Kasumi-1 (cell line): ENCODE results near the gene SMARCA2.

ENCODE experiments used
- DNase-seq, 2 experiments: peaks; one replicate each; lab custom pipeline; 2025; lab: John Stamatoyannopoulos, UW

Gene SMARCA2

DNA sequence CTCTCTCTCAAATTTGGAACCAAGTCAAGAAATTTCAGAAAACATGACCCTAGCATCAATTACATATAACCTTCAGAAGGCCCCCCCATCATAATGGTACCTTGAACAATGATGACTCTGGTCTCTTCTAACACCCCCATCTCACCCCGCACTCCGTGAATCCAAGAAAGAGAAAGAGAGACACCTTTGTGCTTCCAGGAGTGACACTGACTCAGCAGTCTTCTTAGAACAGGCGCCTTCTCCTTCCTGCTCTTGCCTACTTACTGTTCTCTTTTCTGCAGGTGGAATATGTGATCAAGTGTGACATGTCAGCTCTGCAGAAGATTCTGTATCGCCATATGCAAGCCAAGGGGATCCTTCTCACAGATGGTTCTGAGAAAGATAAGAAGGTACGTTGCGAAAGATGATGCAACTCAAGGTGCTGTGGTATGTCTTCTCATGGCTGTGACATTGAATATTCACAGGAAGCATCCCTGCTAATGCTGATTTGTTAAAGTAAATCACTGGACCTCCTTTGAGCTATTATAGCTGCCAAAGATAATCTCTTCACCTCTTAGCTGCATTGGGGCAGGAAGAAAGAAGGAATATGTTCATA lies 81.3 kb downstream of the SMARCA2 start:
- DNase-seq: no peak

DNA sequence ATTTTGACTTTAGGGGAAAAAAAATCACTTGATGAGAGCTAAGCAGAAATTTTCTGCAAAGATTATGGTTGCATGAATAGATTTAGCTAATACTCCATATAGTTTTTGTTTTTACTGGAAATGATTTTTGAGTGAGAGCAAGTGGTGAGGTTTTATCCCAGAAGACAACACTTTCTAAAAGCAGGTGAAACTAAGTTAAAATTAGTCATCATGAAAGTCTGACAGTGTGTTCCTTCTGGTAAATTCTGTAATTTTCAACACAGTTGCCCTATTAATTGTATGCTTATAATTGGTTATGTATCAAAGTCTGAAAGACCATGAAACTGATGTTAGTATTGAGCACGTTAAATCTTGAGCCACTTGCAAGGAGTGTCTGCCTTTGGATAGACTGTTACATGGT lies 91.5 kb downstream of the SMARCA2 start:
- DNase-seq: no peak

DNA sequence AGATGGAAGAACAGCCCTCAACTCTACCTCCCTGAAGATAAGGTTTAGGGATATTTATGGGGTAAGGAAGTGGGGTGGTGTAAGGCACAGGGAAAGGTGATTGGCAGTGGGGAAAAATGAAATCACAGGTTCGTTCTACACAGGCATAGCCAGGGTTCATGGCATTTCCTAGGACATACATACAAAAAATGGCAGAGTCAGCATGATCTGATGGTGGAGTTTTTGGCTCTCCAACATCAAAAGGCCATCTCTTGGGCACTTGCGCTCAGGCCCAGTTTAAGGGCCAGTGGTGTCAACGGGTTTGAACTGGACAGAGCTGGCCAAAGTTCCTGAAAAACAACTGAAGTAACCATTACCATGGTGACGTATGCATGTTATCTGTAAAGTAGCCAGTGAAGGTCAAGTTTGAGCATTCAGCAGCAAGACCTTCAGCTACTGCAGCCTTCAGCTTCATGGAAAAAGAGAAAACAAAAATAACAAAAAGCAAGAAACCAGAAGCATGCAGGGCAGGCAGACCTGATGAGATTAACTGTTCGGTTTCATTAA lies 92.8 kb downstream of the SMARCA2 start:
- no peak for DNase-seq

DNA sequence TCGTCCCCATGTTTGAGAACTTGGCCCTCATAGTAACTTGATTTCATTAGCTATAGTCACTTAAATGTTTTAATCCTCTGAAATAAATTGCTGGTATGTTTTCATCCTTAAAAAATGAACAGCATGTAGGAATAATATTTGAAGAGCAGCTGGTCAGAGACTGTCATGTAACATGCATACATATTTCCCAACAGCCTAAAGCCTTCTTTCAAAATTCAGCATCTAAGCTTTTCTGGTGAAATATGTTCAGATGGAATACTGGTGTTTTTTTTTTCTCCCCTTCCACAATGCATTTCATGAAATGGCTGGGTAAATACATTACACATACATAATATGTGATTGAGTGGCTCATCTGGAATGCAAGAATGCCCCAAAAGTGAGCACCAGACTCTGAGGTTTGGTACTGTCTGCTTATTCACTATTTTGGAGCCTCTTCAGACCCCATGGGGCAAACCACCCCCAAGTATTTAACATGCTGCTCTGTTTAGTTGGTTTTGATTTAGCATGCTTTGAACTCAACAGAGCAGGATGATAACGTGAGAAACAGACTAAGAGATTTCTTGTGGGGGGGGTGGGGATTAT lies 94.0 kb downstream of the SMARCA2 start:
- DNase-seq: no peak

DNA sequence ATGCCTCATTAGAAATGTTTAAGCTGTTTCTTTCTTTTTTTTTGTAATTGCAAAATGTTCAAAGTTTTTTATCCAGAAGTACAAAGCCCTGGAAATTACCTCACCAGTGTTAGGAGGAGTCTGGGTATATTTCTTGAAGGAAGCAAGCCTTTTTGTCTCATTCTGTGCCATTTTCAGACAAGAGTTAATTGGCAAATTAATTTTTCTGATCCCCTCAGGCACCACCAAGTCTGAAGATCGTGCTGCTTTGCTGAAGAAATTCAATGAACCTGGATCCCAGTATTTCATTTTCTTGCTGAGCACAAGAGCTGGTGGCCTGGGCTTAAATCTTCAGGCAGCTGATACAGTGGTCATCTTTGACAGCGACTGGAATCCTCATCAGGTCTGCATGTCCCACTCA lies 94.9 kb downstream of the SMARCA2 start:
- DNase-seq: no peak

DNA sequence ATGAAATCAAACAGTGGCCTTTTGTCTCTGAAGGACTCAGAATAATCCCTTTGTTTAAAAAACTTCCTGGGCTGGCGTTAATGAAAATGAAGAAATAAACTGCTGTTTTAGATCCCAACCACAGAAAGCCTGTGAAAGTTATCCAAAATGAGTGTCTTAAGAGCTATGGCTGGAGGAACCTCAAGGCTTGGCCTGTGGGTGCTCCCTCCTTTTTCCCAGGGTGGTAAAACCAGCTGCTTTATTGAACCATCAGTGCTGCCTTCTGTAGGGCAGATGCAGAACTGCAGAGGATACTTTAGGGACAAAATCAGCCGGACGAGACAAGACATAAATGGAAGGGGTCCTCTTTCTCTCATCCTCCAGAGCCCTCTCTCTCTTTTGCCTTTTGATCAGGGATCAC lies 100.9 kb downstream of the SMARCA2 start:
- peak; percentile 28 to 29 for DNase-seq

DNA sequence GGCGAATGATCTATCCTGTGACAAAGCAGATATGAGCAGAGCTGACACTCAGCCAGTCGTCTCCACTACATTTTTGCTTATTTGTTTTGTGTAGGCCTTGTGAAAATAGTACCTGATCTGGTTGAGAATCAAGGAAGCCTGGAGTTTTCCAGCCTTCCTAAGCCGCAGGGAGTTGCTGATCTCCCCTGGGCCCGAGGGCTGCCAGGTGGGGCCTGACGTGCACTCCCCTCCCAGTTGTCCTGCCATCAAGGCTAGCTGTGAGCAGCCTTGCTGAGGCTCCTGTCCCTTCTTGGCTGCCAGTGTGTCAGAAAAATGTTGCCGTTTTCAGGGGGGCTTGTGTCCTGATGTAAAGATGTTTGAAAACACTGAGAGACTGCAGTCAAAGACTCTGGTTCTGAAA lies 102.4 kb downstream of the SMARCA2 start:
- DNase-seq: no peak

DNA sequence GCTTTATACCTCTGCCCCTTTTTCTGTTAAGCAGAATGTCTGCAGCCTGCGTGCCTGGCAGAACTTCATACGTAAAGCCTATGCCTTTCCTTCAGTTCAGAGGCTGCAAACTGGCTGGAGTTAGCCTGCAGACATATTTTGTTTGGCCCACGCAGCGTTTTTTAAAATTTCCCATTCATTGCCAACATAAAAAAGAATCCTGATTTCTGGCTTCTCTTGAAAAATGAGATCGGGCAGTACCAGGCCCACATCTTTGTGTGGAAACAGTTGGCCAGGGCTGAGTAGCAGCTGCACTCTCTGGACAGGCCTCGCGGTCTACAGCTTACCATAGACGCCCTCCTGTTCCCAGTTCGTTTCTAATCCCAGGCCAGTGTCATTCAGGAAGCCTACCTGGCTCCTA lies 104.4 kb downstream of the SMARCA2 start:
- DNase-seq: no peak

DNA sequence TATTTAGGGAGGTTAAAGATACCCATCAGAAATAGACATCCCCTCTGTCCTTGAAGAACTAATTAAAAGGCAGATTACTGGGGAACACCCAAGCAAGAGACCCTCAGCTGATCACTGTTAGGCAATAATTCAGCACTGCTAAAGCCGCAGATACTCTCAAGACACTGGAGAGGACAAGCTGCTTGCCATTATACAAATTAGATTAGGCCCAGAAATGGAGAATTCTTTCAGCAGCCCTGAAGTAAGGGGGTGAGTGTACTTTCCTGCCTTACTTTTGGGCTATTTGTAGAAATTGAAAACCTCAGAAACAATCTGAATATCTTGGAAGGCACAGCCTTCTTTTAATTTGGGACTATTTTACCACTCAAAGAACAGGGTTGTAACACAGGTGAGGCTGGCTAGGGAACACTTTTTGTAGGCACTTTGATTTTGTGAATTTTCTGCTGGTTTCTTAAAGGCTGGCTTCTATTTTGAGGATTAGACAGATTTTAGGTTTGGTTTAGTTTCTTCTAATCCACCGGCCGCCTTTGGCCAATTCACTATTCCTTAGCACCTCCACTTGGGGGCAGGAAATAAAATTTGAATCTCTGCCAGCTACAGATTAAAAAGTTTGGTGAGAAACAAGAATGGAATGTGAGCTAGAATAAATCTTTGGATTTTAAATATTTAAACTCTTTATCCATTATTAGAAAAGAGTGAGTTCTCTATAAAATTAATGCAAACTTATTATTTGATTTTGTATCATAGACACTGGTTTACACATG lies 106.0 kb downstream of the SMARCA2 start:
- DNase-seq: no peak

DNA sequence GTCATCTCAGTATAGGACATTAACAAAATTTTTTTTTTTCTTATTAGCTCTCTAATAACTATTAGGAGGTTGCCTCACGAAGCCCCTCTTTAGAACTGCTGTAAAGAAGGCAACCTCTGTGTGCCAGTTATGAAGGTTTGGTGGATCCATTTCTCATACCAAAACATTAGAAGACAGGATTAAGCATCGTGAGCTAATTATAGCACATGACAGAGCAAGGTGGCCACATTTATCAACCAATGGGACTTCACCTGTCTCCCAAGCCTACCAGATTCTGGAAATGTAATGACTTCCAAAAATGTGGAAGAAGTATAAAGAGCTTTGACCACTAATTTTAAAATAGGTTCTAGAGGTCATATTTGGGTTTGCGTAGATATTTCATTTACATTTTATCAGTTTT lies 107.2 kb downstream of the SMARCA2 start:
- DNase-seq: no peak

DNA sequence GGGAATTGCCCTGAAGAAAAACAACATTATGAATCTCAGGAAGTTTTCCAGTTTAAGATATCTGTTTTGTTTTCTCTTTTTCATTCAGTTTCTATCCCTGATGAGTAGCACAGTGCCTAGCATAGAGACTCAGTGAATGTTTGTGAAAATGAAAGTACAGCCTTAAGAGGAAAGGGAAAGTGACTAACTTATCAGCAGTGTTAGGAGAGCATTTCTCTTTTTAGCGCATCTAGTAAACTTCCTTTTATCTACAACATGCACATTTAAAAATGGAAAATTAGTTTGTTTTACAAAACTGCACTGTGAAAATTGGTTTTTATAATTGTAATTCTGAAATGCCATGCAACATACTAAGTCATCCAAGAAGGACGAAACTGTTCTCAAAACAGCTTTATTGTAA lies 110.8 kb downstream of the SMARCA2 start:
- no peak for DNase-seq

DNA sequence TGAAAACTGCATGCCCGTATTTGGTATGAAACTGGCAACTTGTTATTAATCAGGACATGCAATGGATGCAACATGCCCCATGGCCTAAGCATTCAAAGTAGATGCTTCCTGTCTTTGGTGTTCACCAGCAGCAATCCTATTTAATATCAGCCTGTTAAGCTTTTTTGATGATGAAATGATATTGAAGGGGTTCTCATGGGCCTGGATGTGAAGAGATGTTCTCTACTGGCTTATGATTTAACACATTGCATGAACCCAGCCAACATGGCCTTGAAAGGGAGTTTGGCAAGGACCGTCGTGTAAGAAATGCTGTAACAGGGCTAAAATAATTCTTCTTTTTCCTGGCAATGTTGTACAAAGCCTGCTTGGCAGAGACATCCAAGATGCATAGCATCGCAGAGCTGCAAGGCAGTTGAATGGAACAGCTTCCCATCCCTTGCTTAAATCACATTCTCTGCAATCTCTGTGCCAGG lies 111.2 kb downstream of the SMARCA2 start:
- no peak for DNase-seq

DNA sequence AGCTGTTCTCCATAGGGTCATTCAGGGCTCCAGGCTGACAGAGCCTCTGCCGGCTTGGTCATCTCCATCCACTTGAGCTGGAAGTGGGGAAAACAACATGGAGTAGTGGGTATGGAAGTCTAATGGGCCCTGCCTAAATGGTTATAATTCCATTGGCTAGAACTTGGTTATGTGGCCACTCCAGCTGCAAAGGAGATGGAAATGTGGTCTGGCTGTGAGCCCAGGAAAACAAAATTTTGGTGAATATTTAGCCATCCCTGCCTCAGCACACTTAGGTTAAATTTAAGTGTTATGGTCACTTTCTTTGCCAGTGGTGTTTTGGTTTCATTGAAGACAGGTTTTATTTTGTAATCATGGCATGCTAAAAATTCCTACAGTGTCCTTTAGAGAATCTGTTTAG lies 112.3 kb downstream of the SMARCA2 start:
- no peak for DNase-seq

DNA sequence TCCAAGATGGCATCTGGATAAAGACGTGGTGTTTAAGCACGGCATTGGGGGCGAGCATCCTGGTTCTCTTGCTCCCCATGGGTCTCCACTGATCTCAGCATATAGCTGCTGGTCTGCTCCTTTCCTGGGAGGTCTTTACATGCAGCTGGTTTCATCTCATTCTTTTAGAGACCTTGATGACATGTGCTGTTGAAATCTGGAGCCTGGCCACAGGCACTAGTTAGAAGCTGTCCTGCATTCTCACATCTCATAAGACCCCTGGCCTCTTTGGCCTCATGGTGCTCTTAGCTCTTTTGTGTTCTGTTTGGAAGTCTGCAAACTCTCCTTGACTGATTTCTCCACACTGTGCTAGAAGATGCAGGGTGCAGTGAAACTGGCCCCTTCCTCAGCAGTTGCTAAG lies 113.0 kb downstream of the SMARCA2 start:
- no peak for DNase-seq

DNA sequence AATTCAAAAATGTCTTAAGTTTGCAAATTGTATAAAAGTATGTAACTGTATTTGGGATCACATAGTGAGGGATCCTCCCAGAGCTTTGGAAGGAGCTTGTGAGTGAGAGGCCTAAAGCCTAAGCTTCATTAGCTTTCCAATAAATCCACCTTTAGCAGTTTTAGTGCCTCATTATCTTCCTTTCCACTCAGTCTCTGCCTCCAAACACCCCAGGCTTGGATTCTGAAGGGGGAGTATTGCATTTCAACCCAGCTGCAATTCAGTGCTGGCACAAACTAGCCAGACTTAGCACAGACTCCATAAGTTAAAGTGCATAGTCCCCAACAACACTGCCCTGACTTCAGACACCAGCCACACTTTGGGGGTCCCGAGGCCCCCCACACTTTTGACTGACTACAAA lies 113.5 kb downstream of the SMARCA2 start:
- DNase-seq: no peak

DNA sequence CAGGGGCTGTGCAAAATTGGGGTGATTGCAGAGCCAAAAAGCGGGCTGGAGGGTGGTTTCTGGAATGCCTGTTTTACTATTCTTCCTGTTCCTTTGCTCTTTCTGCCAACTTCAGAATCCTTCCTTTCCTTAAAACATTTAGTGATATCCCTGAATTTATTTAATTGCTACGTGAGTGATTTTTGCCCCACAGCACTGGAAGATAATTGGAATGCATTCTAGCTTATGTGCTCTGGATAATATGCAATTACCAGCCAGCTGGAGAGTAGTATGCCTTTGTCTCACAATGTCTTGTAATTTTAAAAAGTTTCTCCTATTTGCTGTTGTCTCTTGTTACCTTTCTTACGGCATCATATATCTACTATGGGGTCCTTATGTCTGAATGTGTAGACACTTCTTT lies 115.8 kb downstream of the SMARCA2 start:
- no peak for DNase-seq

DNA sequence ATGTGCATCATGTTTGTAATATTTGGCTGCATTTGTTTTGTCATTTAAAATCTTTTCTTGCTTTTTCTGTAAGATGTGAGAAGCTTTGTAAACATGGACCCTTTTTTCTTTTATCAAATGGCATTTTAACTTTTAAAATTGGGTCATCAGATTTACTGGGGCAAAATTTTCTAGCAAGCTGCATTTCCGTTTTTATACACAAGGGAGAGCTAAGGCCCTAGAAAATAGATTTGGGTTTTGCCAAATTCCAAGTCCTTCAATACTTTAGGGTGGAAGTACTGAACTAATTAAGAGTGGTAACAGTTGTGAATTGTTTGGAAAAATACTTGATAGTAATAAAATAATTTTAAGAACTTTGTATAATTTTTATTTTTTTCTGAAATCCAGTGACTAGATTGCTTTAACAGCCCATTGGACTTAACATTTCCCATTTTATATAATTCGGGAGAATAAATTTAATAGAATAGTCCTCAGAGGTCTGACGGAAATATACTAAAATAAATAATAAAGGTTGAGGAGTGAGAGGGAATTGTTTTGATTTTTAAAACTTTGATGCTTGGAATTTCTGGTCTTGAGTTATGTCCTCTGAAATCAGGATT lies 117.4 kb downstream of the SMARCA2 start:
- peak; percentile 36 to 40 for DNase-seq

DNA sequence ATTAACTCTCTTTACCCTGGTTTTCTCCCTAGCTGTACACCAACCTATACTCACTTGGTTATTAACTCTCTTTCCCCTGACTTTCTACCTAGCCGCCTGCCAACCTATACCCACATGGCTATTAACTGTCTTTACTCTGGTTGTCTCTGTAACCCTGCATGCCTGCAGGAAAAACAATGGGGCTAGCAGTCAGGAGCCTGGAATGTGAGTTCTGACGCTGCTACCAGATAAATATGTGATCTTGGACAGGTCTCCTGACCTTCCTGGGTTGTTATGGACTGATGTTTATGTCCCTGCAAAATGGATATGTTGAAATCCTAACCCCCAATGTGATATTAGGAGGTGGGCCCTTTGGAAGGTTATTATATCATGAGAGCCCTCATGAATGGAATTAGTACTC lies 119.2 kb downstream of the SMARCA2 start:
- DNase-seq: no peak

DNA sequence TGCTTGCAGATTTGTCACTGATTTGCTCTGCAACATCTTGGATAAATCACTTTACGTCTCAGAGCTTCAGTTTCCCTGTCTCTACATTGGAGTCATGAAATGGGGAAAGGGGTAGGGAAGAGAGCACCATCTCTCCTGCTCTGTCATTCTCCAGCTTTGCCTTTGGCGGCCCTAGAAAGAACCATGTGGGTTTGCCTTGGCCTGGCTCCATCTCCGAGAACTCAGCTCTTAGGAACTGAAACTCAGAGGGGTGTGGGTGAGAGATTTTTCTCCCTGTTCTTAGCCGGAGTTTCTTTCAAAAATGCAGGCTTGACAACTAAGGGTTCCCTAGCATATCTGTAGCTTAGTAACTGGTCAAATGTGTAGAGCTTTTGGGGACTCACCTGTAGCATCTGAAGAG lies 123.5 kb downstream of the SMARCA2 start:
- DNase-seq: no peak

DNA sequence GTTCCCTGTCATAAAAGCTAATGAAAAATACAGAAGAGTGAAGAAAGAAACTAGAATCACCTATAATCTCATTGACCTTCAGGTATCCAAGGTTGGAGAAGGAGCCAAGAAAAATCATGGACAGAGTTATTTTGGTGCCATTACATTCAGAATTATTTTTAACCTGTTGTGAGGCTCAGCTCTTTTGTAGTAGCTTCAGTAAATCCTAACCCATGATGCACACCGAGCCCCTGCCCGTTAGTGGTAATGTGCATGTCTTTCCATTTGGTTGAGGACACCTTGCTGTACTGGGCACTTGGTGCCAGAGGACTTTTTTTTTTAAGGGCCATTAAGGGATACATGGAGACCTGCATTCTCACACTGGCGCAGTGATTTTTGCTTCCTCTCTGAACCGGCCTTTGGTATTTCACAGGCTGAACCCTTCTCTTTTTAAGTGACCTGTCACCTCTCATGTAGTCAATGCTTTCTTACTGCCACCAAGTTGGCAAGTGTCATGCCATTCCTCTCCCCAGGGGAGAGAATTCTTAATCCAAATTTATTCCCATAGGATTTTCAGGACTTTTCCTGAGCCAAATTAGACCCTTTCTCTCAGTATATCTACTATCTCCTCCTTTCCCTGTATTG lies 125.6 kb downstream of the SMARCA2 start:
- DNase-seq: no peak

DNA sequence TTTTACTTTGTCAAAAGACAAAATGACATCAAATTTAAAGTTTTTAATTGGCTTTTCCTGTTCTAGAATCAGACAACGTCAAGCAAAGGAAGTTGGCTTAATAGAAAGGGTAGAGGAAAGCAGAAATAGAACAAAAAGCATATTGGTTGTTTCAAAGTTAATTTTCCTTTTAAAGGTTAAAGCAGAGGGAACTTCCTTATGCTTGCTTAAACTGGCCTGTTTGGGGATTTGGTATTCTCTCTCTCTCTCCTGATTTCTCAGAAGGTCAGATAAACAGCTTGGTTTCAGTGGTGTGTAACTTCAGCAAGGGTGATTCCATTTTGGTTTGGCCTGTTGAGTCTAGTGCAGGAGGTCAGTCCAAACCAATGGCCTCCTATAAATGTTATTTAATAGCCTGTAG lies 127.1 kb downstream of the SMARCA2 start:
- no peak for DNase-seq

DNA sequence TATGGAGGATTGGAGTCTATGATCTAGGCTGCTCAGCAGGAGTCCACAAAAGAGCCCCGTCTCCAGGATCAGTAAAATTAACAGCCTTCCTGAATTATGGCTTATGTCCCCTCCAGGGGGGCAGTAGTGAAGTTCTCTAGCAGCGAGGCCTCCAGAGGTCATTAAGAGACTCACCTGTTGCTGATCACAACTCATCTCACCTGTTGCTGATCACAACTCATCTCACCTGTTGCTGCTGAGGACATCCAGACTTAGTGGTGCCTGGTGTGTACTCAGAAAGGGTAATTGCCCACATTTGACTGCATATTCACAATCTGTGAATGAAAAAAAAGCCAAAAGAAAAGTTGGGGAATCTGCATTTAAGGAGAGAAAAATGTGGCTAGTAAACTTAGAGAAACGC lies 129.5 kb downstream of the SMARCA2 start:
- DNase-seq: no peak
